H1 (cell line): ENCODE data around the gene GAREM2. TPM values are rescaled to one million over a fixed set of nuclear protein-coding genes. Genes with fewer than 3 reads are reported as not detected.
A peak's percentile ranks its signal among the peaks of the same experiment; 100 is the strongest.

Source experiments
- BACH1 ChIP-seq: IDR thresholded peaks from 2 replicates; pipeline ENCODE4 v1.6.1; 2012; ENCODE audit warnings: low read length, improper control_type of control experiment
- CHD1 ChIP-seq: IDR thresholded peaks from 2 replicates; pipeline ENCODE4 v1.6.1; 2012; ENCODE audit warnings: low read depth, low read length, improper control_type of control experiment
- CHD2 ChIP-seq: IDR thresholded peaks from 2 replicates; pipeline ENCODE4 v1.6.1; 2012; ENCODE audit warnings: low read length, improper control_type of control experiment
- CTBP2 ChIP-seq: IDR thresholded peaks from 2 replicates; pipeline ENCODE4 v1.7.0; 2011; ENCODE audit warnings: borderline replicate concordance, mild to moderate bottlenecking, moderate library complexity, mixed read lengths, low read length; ENCODE audit not compliant: insufficient read depth, insufficient read length
- EGR1 ChIP-seq: IDR thresholded peaks from 2 replicates; pipeline ENCODE4 v1.6.1; 2011; ENCODE audit warnings: low read depth, low read length, borderline replicate concordance
- GTF2F1 ChIP-seq: IDR thresholded peaks from 2 replicates; pipeline ENCODE4 v1.6.1; 2012; ENCODE audit warnings: low read depth, low read length, improper control_type of control experiment, borderline replicate concordance
- JUND ChIP-seq: IDR thresholded peaks from 2 replicates; pipeline ENCODE4 v1.6.1; 2011; ENCODE audit warnings: mild to moderate bottlenecking, improper control_type of control experiment, low read length
- KDM1A ChIP-seq: fragments of 200-600, 300-600 bp; sonication (generic); IDR thresholded peaks from 2 replicates; pipeline ENCODE4 v1.7.1; 2016; ENCODE audit warnings: mild to moderate bottlenecking, low read length, borderline replicate concordance
- NRF1 ChIP-seq: IDR thresholded peaks from 2 replicates; pipeline ENCODE4 v1.6.1; 2011; ENCODE audit warnings: mild to moderate bottlenecking, low read depth, low read length, improper control_type of control experiment
- POLR2A ChIP-seq, 2 experiments: IDR thresholded peaks; 1 replicate in 1 of 2; 2 replicates in 1 of 2; pipeline ENCODE4 v1.6.1; 2011; ENCODE audit warnings: low read depth in 2 of 2, low read length in 2 of 2, mild to moderate bottlenecking in 2 of 2; ENCODE audit errors: control extremely low read depth in 1 of 2
- POU5F1 ChIP-seq: IDR thresholded peaks from 2 replicates; pipeline ENCODE4 v1.6.1; 2011; ENCODE audit warnings: low read depth, mild to moderate bottlenecking, low read length, moderate library complexity
- RBBP5 ChIP-seq: IDR thresholded peaks from 2 replicates; pipeline ENCODE4 v1.7.1; 2012; ENCODE audit warnings: low read depth, mild to moderate bottlenecking, inconsistent platforms, low read length, moderate library complexity, borderline replicate concordance
- RXRA ChIP-seq: IDR thresholded peaks from 2 replicates; pipeline ENCODE4 v1.6.1; 2011; ENCODE audit warnings: low read depth, mild to moderate bottlenecking, low read length, moderate library complexity; ENCODE audit not compliant: insufficient read depth
- SP2 ChIP-seq: IDR thresholded peaks from 2 replicates; pipeline ENCODE4 v1.6.1; 2012; ENCODE audit warnings: mild to moderate bottlenecking, low read length, inconsistent platforms
- SUZ12 ChIP-seq: fragments of 200-600 bp; sonication (generic); IDR thresholded peaks from 2 replicates; pipeline ENCODE4 v1.6.1; 2012; ENCODE audit warnings: mild to moderate bottlenecking, inconsistent platforms, low read length, moderate library complexity, mixed read lengths
- polyA plus RNA-seq, 7 experiments: library from polyadenylated mRNA; depleted of rRNA in 3 of 7; stranded (reverse) in 5 of 7; unstranded in 2 of 7; fragments of >200 nt in 5 of 7; fragments of 200-250 nt in 2 of 7; gene quantifications; 1 replicate in 5 of 7; 2 replicates in 1 of 7; 4 replicates in 1 of 7; pipeline versions ENCODE4 v1.2.1 to v1.2.3, GENCODE V29; 2011 to 2013; ENCODE audit warnings: missing spikeins in 2 of 7, mixed read lengths in 2 of 7
- total RNA-seq: library from RNA; stranded (reverse); fragmentation: NEBNext Ultra II Directional; extraction: Animal tissue kit (Norgen Biotek cat#: 25700); gene quantifications from 2 replicates; pipeline ENCODE4 v1.2.1, GENCODE V29; 2021
- TF ChIP-seq, protein P1 (sequence below): IDR thresholded peaks from 2 replicates; pipeline ENCODE4 v1.6.1; 2011; ENCODE audit warnings: low read length, improper control_type of control experiment
- TF ChIP-seq, protein P2 (sequence below), 3 experiments: IDR thresholded peaks; 1 replicate in 2 of 3; 2 replicates in 1 of 3; pipeline versions ENCODE4 v1.5.1 to v1.6.1; 2011; ENCODE audit warnings: low read length in 3 of 3, mild to moderate bottlenecking in 3 of 3, inconsistent platforms in 2 of 3, low read depth in 1 of 3, moderate library complexity in 1 of 3; ENCODE audit not compliant: insufficient read depth in 1 of 3; ENCODE audit errors: control extremely low read depth in 1 of 3
- TF ChIP-seq, protein P3 (sequence below): IDR thresholded peaks from 2 replicates; pipeline ENCODE4 v1.6.1; 2012; ENCODE audit warnings: low read length, inconsistent platforms

The GAREM2 gene
- total and polyA plus RNA-seq, 2 of the 8 experiments (the other 6 are each of a cell fraction or from before 2014, with no cell fraction given): 19.9 TPM

DNA sequence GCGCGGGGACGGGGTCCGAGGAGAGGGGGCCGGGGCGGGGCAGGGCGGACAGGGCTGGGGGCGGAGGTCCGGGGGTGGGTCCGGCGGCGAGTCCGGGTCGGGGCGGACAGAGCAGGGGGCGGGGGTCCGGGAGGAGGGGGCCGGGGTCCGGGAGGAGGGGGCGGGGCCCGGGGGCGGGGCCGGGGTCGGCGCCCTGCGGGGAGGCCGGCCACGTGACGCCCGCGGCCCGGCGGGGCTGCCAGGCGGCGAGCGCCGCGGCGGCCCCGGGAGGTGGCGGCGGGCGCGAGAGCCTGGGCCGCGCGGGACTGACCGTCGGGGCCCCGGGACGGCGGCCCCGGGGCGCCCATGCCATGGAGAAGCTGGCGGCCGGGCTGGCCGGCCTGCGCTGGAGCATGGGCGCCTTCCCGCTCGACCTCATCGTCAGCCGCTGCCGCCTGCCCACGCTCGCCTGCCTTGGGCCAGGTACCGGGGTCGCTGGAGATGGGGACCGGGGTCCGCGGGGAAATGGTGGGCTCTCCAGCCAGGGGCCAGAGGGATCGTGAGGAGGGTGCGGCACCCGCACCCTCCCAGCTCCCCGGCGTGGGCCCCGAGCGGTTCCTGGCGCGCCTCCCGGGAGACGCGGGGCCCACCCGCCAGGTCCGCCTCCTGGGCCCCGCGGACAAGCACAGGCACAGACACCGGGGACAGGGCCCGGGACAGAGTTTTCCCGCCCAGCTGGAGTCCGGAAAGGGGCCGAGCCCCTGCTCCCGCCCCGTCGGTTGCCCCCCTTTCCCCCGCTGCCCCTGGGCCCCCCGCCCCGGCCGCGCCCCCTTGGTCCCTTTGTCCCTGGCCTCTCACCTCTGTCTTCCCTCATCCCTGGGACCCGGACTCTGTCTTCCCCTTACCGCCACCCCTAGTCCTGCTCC lies at the start of gene GAREM2 (continued):
- no peak for TF ChIP-seq EGR1
- no peak for TF ChIP-seq RBBP5
- TF ChIP-seq, protein P1, sequence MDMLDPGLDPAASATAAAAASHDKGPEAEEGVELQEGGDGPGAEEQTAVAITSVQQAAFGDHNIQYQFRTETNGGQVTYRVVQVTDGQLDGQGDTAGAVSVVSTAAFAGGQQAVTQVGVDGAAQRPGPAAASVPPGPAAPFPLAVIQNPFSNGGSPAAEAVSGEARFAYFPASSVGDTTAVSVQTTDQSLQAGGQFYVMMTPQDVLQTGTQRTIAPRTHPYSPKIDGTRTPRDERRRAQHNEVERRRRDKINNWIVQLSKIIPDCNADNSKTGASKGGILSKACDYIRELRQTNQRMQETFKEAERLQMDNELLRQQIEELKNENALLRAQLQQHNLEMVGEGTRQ: 0 out of 2 replicates have a peak, but pooled peaks have one; percentile 25
- TF ChIP-seq GTF2F1: no peak
- no peak for TF ChIP-seq CTBP2
- no peak for TF ChIP-seq CHD2
- no peak for TF ChIP-seq RXRA
- TF ChIP-seq JUND: no peak
- no peak for TF ChIP-seq POU5F1
- 0 out of 3 replicates have a peak, but pooled peaks of 1 of the 2 experiments have one; percentile 24 for TF ChIP-seq POLR2A (IDR thresholded peaks at IDR 0.05; ENCODE audit: control extremely low read depth in 1 of 2, low read depth in 2 of 2, low read length in 2 of 2)
- TF ChIP-seq SUZ12: no peak
- TF ChIP-seq SP2: no peak
- TF ChIP-seq, protein P2, sequence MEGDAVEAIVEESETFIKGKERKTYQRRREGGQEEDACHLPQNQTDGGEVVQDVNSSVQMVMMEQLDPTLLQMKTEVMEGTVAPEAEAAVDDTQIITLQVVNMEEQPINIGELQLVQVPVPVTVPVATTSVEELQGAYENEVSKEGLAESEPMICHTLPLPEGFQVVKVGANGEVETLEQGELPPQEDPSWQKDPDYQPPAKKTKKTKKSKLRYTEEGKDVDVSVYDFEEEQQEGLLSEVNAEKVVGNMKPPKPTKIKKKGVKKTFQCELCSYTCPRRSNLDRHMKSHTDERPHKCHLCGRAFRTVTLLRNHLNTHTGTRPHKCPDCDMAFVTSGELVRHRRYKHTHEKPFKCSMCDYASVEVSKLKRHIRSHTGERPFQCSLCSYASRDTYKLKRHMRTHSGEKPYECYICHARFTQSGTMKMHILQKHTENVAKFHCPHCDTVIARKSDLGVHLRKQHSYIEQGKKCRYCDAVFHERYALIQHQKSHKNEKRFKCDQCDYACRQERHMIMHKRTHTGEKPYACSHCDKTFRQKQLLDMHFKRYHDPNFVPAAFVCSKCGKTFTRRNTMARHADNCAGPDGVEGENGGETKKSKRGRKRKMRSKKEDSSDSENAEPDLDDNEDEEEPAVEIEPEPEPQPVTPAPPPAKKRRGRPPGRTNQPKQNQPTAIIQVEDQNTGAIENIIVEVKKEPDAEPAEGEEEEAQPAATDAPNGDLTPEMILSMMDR (IDR thresholded peaks at IDR 0.05; ENCODE audit: control extremely low read depth in 1 of 3, insufficient read depth in 1 of 3, low read depth in 1 of 3, low read length in 3 of 3): no peak
- TF ChIP-seq CHD1: no peak
- TF ChIP-seq, protein P3, sequence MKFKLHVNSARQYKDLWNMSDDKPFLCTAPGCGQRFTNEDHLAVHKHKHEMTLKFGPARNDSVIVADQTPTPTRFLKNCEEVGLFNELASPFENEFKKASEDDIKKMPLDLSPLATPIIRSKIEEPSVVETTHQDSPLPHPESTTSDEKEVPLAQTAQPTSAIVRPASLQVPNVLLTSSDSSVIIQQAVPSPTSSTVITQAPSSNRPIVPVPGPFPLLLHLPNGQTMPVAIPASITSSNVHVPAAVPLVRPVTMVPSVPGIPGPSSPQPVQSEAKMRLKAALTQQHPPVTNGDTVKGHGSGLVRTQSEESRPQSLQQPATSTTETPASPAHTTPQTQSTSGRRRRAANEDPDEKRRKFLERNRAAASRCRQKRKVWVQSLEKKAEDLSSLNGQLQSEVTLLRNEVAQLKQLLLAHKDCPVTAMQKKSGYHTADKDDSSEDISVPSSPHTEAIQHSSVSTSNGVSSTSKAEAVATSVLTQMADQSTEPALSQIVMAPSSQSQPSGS: no peak
- no peak for TF ChIP-seq KDM1A
- no peak for TF ChIP-seq BACH1
- TF ChIP-seq NRF1: no peak
